H1 (cell line): ENCODE data around the gene ZDHHC11B. TPM values are rescaled to one million over a fixed set of nuclear protein-coding genes. Genes with fewer than 3 reads are reported as not detected.

Experiments
- CTCF ChIA-PET: fragments of 300-600 bp; sonication (Branson Sonifier 250); formaldehyde crosslinking; loops from one replicate; lab custom pipeline; 2021; ENCODE audit not compliant: partially characterized antibody; lab: Charles Lee
- POLR2A ChIA-PET: fragments of 300-600 bp; sonication (Branson Sonifier 250); formaldehyde crosslinking; loops from one replicate; lab custom pipeline; 2021; ENCODE audit warnings: inconsistent platforms; ENCODE audit not compliant: partially characterized antibody; lab: Charles Lee
- DNase-seq, 2 experiments: peaks; one replicate each; pipeline versions ENCODE4 v3.0.0 to v3.0.0-alpha.2; 2010 to 2022; ENCODE audit warnings: low spot score in 2 of 2, low read depth in 1 of 2, mixed read lengths in 1 of 2
- FAIRE-seq: peaks from 2 replicates; lab custom pipeline; 2011; peaks lifted over from hg19 to GRCh38; lab: Jason Lieb, UNC
- H2AFZ ChIP-seq: 2 replicates; pipeline ENCODE4 v1.8.1; 2012; ENCODE audit warnings: low read length, inconsistent platforms
- H2AK5ac ChIP-seq: 2 replicates; pipeline ENCODE4 v1.6.1; 2013; ENCODE audit warnings: low read depth, low read length
- H2BK120ac ChIP-seq: replicated peaks from 2 replicates; pipeline ENCODE3; 2013; ENCODE audit warnings: low read depth, low read length, inconsistent platforms
- H2BK12ac ChIP-seq: 2 replicates; pipeline ENCODE4 v1.6.1; 2013; ENCODE audit warnings: low read depth, low read length
- H2BK15ac ChIP-seq: 2 replicates; pipeline ENCODE4 v1.6.1; 2013; ENCODE audit warnings: low read length
- H2BK20ac ChIP-seq: 2 replicates; pipeline ENCODE4 v1.6.1; 2013; ENCODE audit warnings: low read length
- H2BK5ac ChIP-seq: 2 replicates; pipeline ENCODE4 v1.6.1; 2013; ENCODE audit warnings: low read depth, low read length
- H3K14ac ChIP-seq: 2 replicates; pipeline ENCODE4 v1.6.1; 2013; ENCODE audit warnings: inconsistent platforms; ENCODE audit not compliant: insufficient read length
- H3K18ac ChIP-seq: 2 replicates; pipeline ENCODE4 v1.6.1; 2013; ENCODE audit warnings: low read length; ENCODE audit errors: extremely low read depth
- H3K23ac ChIP-seq: 2 replicates; pipeline ENCODE4 v1.6.1; 2013; ENCODE audit warnings: inconsistent platforms; ENCODE audit not compliant: insufficient read length
- H3K23me2 ChIP-seq: 2 replicates; pipeline ENCODE4 v1.6.1; 2013; ENCODE audit warnings: low read depth, low read length
- H3K27ac ChIP-seq: 2 replicates; pipeline ENCODE4 v1.6.1; 2011; ENCODE audit warnings: low read depth, low read length, inconsistent platforms
- H3K27me3 ChIP-seq, 4 experiments: replicated peaks in 1 of 4; 1 replicate in 1 of 4; 2 replicates in 3 of 4; pipeline versions ENCODE4 v1.6.1 to v1.8.1; 2011 to 2013; ENCODE audit warnings: low read length in 3 of 4, mild to moderate bottlenecking in 3 of 4, inconsistent platforms in 2 of 4, mixed read lengths in 2 of 4, moderate library complexity in 1 of 4; ENCODE audit not compliant: control insufficient read depth in 3 of 4, insufficient read depth in 3 of 4; ENCODE audit errors: extremely low read depth in 1 of 4
- H3K36me3 ChIP-seq, 4 experiments: 2 replicates each; pipeline versions ENCODE4 v1.6.1 to v1.8.1; 2011 to 2013; ENCODE audit warnings: mild to moderate bottlenecking in 4 of 4, low read length in 3 of 4, moderate library complexity in 2 of 4, control low read depth in 1 of 4, inconsistent platforms in 1 of 4; ENCODE audit not compliant: insufficient read depth in 4 of 4, control insufficient read depth in 2 of 4
- H3K4ac ChIP-seq: replicated peaks from 2 replicates; pipeline ENCODE3; 2013; ENCODE audit warnings: low read length, low read depth, mixed read lengths, inconsistent platforms; ENCODE audit not compliant: insufficient read length
- H3K4me1 ChIP-seq, 4 experiments: replicated peaks in 1 of 4; 1 replicate in 1 of 4; 2 replicates in 3 of 4; pipeline versions ENCODE4 v1.6.1 to v1.8.1; 2011 to 2013; ENCODE audit warnings: low read length in 3 of 4, inconsistent platforms in 2 of 4, mixed read lengths in 1 of 4; ENCODE audit not compliant: insufficient read depth in 4 of 4, control insufficient read depth in 3 of 4
- H3K4me2 ChIP-seq, 2 experiments: 2 replicates each; pipeline versions ENCODE4 v1.6.1 to v1.8.1; 2011 to 2013; ENCODE audit warnings: low read depth in 2 of 2, low read length in 2 of 2, control low read depth in 1 of 2, inconsistent platforms in 1 of 2, mild to moderate bottlenecking in 1 of 2; ENCODE audit not compliant: insufficient read depth in 1 of 2
- H3K4me3 ChIP-seq, 4 experiments: fragments of 200-600, 300-600 bp in 1 of 4; sonication (generic), shearing (Covaris generic), sonication (Bioruptor Twin) in 1 of 4; 2 replicates each; pipeline versions ENCODE4 v1.5.1 to v1.8.1; 2011 to 2016; ENCODE audit warnings: low read length in 4 of 4, low read depth in 3 of 4, control low read depth in 2 of 4, inconsistent platforms in 2 of 4, mild to moderate bottlenecking in 2 of 4, mixed read lengths in 1 of 4, moderate library complexity in 1 of 4; ENCODE audit not compliant: insufficient read depth in 2 of 4; ENCODE audit errors: extremely low read depth in 1 of 4
- H3K56ac ChIP-seq: replicated peaks from 2 replicates; pipeline ENCODE3; 2013; ENCODE audit warnings: low read depth, mild to moderate bottlenecking, mixed read lengths, low read length, inconsistent platforms; ENCODE audit not compliant: insufficient read length
- H3K79me1 ChIP-seq: 2 replicates; pipeline ENCODE4 v1.6.1; 2013; ENCODE audit warnings: low read depth, low read length, control low read depth
- H3K79me2 ChIP-seq, 2 experiments: 2 replicates each; pipeline versions ENCODE4 v1.6.1 to v1.8.1; 2012 to 2013; ENCODE audit warnings: low read length in 2 of 2, mild to moderate bottlenecking in 2 of 2, inconsistent platforms in 1 of 2; ENCODE audit not compliant: insufficient read depth in 2 of 2, control insufficient read depth in 1 of 2
- H3K9ac ChIP-seq, 4 experiments: replicated peaks in 1 of 4; 1 replicate in 1 of 4; 2 replicates in 3 of 4; pipeline versions ENCODE4 v1.6.1 to v1.8.1; 2011 to 2013; ENCODE audit warnings: low read depth in 3 of 4, low read length in 3 of 4, control low read depth in 2 of 4, mild to moderate bottlenecking in 2 of 4, moderate library complexity in 2 of 4, inconsistent platforms in 1 of 4; ENCODE audit errors: extremely low read depth in 1 of 4
- H3K9me3 ChIP-seq, 2 experiments: 2 replicates each; pipeline versions ENCODE4 v1.6.1 to v1.8.1; 2012 to 2013; ENCODE audit warnings: mild to moderate bottlenecking in 2 of 2, moderate library complexity in 2 of 2, control low read depth in 1 of 2, inconsistent platforms in 1 of 2, low read depth in 1 of 2, low read length in 1 of 2, mixed read lengths in 1 of 2; ENCODE audit not compliant: insufficient read depth in 2 of 2
- H4K20me1 ChIP-seq, 2 experiments: replicated peaks in 1 of 2; 2 replicates each; pipeline versions ENCODE3 to v1.8.1; 2011 to 2013; ENCODE audit warnings: inconsistent platforms in 2 of 2, low read length in 2 of 2, mild to moderate bottlenecking in 1 of 2; ENCODE audit not compliant: insufficient read depth in 2 of 2, control insufficient read depth in 1 of 2
- H4K5ac ChIP-seq: 2 replicates; pipeline ENCODE4 v1.6.1; 2013; ENCODE audit warnings: low read length, low read depth, mixed read lengths, inconsistent platforms; ENCODE audit not compliant: insufficient read length
- H4K8ac ChIP-seq: 2 replicates; pipeline ENCODE4 v1.8.0; 2013; ENCODE audit warnings: mild to moderate bottlenecking, moderate library complexity, low read length, inconsistent platforms; ENCODE audit not compliant: insufficient read depth; ENCODE audit errors: extremely low read depth
- H4K91ac ChIP-seq: replicated peaks from 2 replicates; pipeline ENCODE3; 2013; ENCODE audit warnings: low read length, mixed read lengths, inconsistent platforms; ENCODE audit not compliant: insufficient read length
- CHD1 ChIP-seq: IDR thresholded peaks from 2 replicates; pipeline ENCODE4 v1.6.1; 2012; ENCODE audit warnings: low read depth, low read length, improper control_type of control experiment
- FOSL1 ChIP-seq: IDR thresholded peaks from 2 replicates; pipeline ENCODE4 v1.6.1; 2011; ENCODE audit warnings: mild to moderate bottlenecking, low read depth, low read length, moderate library complexity; ENCODE audit not compliant: insufficient read depth
- KDM5A ChIP-seq: fragments of 200-600 bp; IDR thresholded peaks from 2 replicates; pipeline ENCODE4 v1.7.1; 2012; ENCODE audit warnings: mild to moderate bottlenecking, low read length, inconsistent platforms, mixed read lengths
- MAX ChIP-seq: IDR thresholded peaks from 2 replicates; pipeline ENCODE4 v1.6.1; 2012; ENCODE audit warnings: inconsistent platforms
- NANOG ChIP-seq: IDR thresholded peaks from 2 replicates; pipeline ENCODE4 v1.6.1; 2011; ENCODE audit warnings: low read length, low read depth, mild to moderate bottlenecking, inconsistent platforms; ENCODE audit not compliant: insufficient read depth, poor library complexity, severe bottlenecking
- NRF1 ChIP-seq: IDR thresholded peaks from 2 replicates; pipeline ENCODE4 v1.6.1; 2011; ENCODE audit warnings: mild to moderate bottlenecking, low read depth, low read length, improper control_type of control experiment
- POLR2A ChIP-seq, 2 experiments: IDR thresholded peaks; 1 replicate in 1 of 2; 2 replicates in 1 of 2; pipeline ENCODE4 v1.6.1; 2011; ENCODE audit warnings: low read depth in 2 of 2, low read length in 2 of 2, mild to moderate bottlenecking in 2 of 2; ENCODE audit errors: control extremely low read depth in 1 of 2
- RBBP5 ChIP-seq: IDR thresholded peaks from 2 replicates; pipeline ENCODE4 v1.7.1; 2012; ENCODE audit warnings: low read depth, mild to moderate bottlenecking, inconsistent platforms, low read length, moderate library complexity, borderline replicate concordance
- RXRA ChIP-seq: IDR thresholded peaks from 2 replicates; pipeline ENCODE4 v1.6.1; 2011; ENCODE audit warnings: low read depth, mild to moderate bottlenecking, low read length, moderate library complexity; ENCODE audit not compliant: insufficient read depth
- SIRT6 ChIP-seq: IDR thresholded peaks from one replicate; pipeline ENCODE4 v1.7.1; 2012; ENCODE audit warnings: low read length, inconsistent platforms
- SRF ChIP-seq: IDR thresholded peaks from 2 replicates; pipeline ENCODE4 v1.6.1; 2011; ENCODE audit warnings: mild to moderate bottlenecking, low read depth, low read length, moderate library complexity
- SUZ12 ChIP-seq: fragments of 200-600 bp; sonication (generic); IDR thresholded peaks from 2 replicates; pipeline ENCODE4 v1.6.1; 2012; ENCODE audit warnings: mild to moderate bottlenecking, inconsistent platforms, low read length, moderate library complexity, mixed read lengths
- TAF1 ChIP-seq: IDR thresholded peaks from 2 replicates; pipeline ENCODE4 v1.6.1; 2011; ENCODE audit warnings: mild to moderate bottlenecking, low read depth, low read length
- YY1 ChIP-seq: IDR thresholded peaks from 2 replicates; pipeline ENCODE4 v1.6.1; 2011; ENCODE audit warnings: low read depth, mild to moderate bottlenecking, low read length
- WGBS, 2 experiments: shearing (Covaris generic) in 1 of 2; methylation state at CpG; one replicate each; pipeline versions ENCODE4 v1.1.6 to v1.1.7; 2013 to 2015; ENCODE audit warnings: low lambda C conversion rate in 2 of 2, mixed read lengths in 2 of 2, inconsistent platforms in 1 of 2, low coverage in 1 of 2, missing lambda C conversion rate in 1 of 2; ENCODE audit not compliant: insufficient replicate concordance in 2 of 2, insufficient coverage in 1 of 2, insufficient read length in 1 of 2; ENCODE audit errors: extremely low coverage in 1 of 2, missing lambda C conversion rate in 1 of 2; 5-methylcytosine and 5-hydroxymethylcytosine counted together
- polyA plus RNA-seq, 7 experiments: library from polyadenylated mRNA; depleted of rRNA in 3 of 7; stranded (reverse) in 5 of 7; unstranded in 2 of 7; fragments of >200 nt in 5 of 7; fragments of 200-250 nt in 2 of 7; gene quantifications; 1 replicate in 5 of 7; 2 replicates in 1 of 7; 4 replicates in 1 of 7; pipeline versions ENCODE4 v1.2.1 to v1.2.3, GENCODE V29; 2011 to 2013; ENCODE audit warnings: missing spikeins in 2 of 7, mixed read lengths in 2 of 7
- total RNA-seq: library from RNA; stranded (reverse); fragmentation: NEBNext Ultra II Directional; extraction: Animal tissue kit (Norgen Biotek cat#: 25700); gene quantifications from 2 replicates; pipeline ENCODE4 v1.2.1, GENCODE V29; 2021

Gene ZDHHC11B
- total and polyA plus RNA-seq, 2 of the 8 experiments (the other 6 are each of a cell fraction or from before 2014, with no cell fraction given) = 0.29 to 2.5 TPM

- Histone ChIP-seq H3K9me3 (no peaks in the 10 kb centered on the region), H3K23me2 (no peaks in the 10 kb centered on the region), H3K9ac (peak overlapping the region in 1 of 4 experiments; percentile 20; a peak in 2 of 7 replicates), H4K91ac (no peak overlapping the region), H3K56ac (no peak overlapping the region), H3K23ac (no peak overlapping the region), H2BK120ac (no peak overlapping the region), H2BK12ac (no peak overlapping the region), H3K27me3 (no peaks in the 10 kb centered on the region), H3K79me1 (peaks cover 2% of the 10 kb centered on the region; the same call in 1 of the 2 replicates), H3K4me1 (no peaks in the 10 kb centered on the region; a peak in 1 of 7 replicates), H3K18ac (peak overlapping the region; percentile 44; the same call in 1 of the 2 replicates), H3K4me3 (no peak overlapping the region), H3K4ac (no peak overlapping the region), H2BK20ac (no peak overlapping the region), H3K36me3 (no peaks in the 10 kb centered on the region), H3K79me2 (no peaks in the 10 kb centered on the region), H4K20me1 (peaks cover 0 to 4% of the 10 kb centered on the region in 2 experiments), H2BK5ac (peak overlapping the region; percentile 41; the same call in 1 of the 2 replicates), H2BK15ac (peak overlapping the region; percentile 88; the same call in 1 of the 2 replicates), H2AFZ (no peak overlapping the region), H3K14ac (no peak overlapping the region), H3K4me2 (no peak overlapping the region), H4K5ac (no peak overlapping the region), H4K8ac (no peak overlapping the region), H3K27ac (peak overlapping the region; percentile 32; the same call in 1 of the 2 replicates), H2AK5ac (no peak overlapping the region; the same call in 1 of the 2 replicates)
- ChIA-PET CTCF (interaction anchor here (0.8 to 3.2 kb wide), 11 partner anchors 8 to 232 kb away, joined by 3 to 29 read pairs (median 5); no protein-coding TSS in a partner anchor), POLR2A (interaction anchor here (1.6 kb wide), 1 partner anchor 135 kb away, joined by 3 read pairs; the partner anchor contains the start of genes BRD9 and TRIP13)
- DNase-seq (peak in 1 of 2 experiments; percentile 54), FAIRE-seq (no peak)
- WGBS, 2 experiments = 87% methylated on average over 15 of the region's 15 CpGs; no CpG with 5 or more reads in 1 of the 2 experiments
- TF ChIP-seq CHD1 (no peak), YY1 (no peak), RBBP5 (no peak), NANOG (no peak), NRF1 (no peak), SIRT6 (no peak), RXRA (no peak), SUZ12 (no peak), FOSL1 (no peak), POLR2A (IDR thresholded peaks at IDR 0.05; ENCODE audit: control extremely low read depth in 1 of 2, low read depth in 2 of 2, low read length in 2 of 2) (no peak), MAX (no peak), SRF (no peak), TAF1 (no peak), KDM5A (no peak)
Observed at GRCh38 chr5:757346-757930, 27.1 kb downstream of the ZDHHC11B start.
